ENCODE data around the gene LMO1.

DNA sequence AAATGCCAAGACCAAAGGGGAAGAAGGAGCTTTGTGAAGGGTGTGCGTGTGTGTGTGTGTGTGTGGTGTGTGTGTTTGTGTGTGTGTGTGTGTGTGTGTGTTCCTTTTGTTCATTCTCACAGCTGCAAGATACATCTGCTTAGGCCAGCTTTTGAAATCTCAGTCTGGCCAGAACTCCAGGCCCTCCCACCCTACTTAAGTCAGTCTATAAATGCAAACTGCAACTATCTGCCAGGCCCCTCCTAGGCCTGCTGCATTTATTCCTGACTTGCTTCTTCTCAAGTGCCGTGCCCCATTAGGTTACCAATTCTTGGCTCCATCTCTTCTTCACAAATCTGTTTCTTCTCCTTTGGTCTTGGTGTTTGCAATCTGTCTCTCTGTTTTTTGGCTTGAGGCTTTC lies 73.2 kb downstream of the LMO1 start:
- TF ChIP-seq, protein P1, sequence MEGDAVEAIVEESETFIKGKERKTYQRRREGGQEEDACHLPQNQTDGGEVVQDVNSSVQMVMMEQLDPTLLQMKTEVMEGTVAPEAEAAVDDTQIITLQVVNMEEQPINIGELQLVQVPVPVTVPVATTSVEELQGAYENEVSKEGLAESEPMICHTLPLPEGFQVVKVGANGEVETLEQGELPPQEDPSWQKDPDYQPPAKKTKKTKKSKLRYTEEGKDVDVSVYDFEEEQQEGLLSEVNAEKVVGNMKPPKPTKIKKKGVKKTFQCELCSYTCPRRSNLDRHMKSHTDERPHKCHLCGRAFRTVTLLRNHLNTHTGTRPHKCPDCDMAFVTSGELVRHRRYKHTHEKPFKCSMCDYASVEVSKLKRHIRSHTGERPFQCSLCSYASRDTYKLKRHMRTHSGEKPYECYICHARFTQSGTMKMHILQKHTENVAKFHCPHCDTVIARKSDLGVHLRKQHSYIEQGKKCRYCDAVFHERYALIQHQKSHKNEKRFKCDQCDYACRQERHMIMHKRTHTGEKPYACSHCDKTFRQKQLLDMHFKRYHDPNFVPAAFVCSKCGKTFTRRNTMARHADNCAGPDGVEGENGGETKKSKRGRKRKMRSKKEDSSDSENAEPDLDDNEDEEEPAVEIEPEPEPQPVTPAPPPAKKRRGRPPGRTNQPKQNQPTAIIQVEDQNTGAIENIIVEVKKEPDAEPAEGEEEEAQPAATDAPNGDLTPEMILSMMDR (IDR thresholded peaks at IDR 0.05 in 8 of 11, conservative IDR thresholded peaks at IDR 0.05 in 3 of 11) = no peak
- TF ChIP-seq POLR2A (IDR thresholded peaks at IDR 0.05) (no peak), POLR2AphosphoS5 (IDR thresholded peaks at IDR 0.05) (no peak)
